Measurements from ENCODE around the gene BBX.
A peak's percentile ranks its signal among the peaks of the same experiment; 100 is the strongest.

The BBX gene

DNA sequence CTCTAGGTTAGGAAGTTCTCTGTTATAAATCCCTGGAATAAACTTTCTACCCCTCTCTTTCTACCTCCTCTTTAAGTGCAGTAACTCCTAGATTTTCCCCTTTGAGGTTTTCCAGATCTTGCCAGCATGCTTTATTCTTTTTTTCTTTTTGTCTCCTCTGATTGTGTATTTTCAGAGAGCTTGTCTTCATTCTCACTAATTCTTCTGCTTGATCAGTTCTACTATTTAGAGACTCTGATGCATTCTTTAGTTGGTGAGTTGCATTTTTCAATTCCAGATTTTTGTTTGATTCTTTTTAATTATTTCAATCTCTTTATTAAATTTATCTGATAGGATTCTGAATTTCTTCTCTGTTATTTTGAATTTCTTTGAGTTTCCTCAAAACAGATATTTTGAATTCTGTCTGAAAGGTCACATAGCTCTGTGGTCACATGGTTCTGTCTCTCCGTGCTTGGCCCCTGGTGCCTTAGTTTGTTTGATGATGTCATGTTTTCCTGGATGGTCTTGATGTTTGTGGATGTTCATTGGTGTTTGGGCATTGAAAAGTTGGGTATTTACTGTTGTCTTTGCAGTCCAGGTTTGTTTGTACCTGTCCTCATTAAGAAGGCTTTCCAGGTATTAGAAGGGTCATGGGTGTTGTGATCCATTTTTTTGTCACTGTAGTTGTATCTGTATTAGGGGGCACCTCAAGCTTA, 89.2 kb downstream of the BBX start:
- H3K9me3 Mint-ChIP-seq = peaks cover 44% of the 10 kb centered on the region
- peaks cover 62% of the 10 kb centered on the region for H3K4me1 Mint-ChIP-seq
- no peaks in the 10 kb centered on the region for H3K27me3 Mint-ChIP-seq
- peak overlapping the region; percentile 13 for H3K4me3 Mint-ChIP-seq
- H3K36me3 Mint-ChIP-seq = peaks cover 46% of the 10 kb centered on the region
- H3K27ac Mint-ChIP-seq = no peak overlapping the region

DNA sequence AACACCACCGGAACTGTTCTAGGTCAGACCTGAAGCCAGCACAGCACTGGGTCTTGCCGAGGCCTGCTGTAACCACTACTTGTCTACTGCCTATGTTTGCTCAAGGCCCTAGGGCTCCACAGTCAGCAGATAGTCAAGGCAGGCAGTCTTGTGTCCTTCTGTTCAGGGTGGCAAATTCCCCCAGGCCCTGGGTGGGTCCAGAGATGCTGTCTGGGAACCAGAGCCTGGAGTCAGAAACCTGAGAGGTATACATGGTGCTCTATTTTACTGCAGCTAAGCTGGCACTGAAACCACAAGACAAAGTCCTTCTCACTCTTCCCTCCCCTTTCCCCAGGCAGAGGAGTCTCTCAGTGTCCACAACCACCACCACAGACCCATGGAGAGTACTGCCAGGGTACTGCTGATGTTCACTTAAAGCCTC, 89.9 kb downstream of the BBX start:
- Mint-ChIP-seq H3K27ac (no peak overlapping the region), H3K9me3 (peaks cover 40% of the 10 kb centered on the region), H3K36me3 (peaks cover 45% of the 10 kb centered on the region), H3K4me3 (no peak overlapping the region), H3K4me1 (peaks cover 65% of the 10 kb centered on the region), H3K27me3 (no peaks in the 10 kb centered on the region)

DNA sequence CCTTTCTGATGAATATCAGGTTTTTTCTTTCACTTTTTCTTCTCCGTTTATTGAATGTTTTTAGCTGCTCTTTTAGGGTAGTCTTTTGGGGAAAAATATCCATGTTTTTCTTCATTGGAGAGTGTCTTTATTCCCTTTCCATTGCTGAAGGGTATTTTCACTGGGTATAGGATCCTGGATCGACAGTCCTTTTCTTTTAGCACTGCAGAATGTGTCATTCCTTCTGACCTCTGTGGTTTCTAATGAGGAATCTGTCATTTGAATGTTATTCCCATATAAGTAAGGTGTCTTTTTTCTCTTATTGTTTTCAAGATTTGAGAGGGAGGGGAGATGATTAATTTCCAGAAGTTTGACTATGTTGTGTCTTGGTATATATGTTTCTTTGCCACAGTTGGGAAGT, 96.8 kb downstream of the BBX start:
- H3K4me1 Mint-ChIP-seq = peaks cover 82% of the 10 kb centered on the region
- H3K9me3 Mint-ChIP-seq = no peaks in the 10 kb centered on the region
- no peak overlapping the region for H3K4me3 Mint-ChIP-seq
- H3K27ac Mint-ChIP-seq = no peak overlapping the region
- H3K36me3 Mint-ChIP-seq = peaks cover 10% of the 10 kb centered on the region
- no peaks in the 10 kb centered on the region for H3K27me3 Mint-ChIP-seq

DNA sequence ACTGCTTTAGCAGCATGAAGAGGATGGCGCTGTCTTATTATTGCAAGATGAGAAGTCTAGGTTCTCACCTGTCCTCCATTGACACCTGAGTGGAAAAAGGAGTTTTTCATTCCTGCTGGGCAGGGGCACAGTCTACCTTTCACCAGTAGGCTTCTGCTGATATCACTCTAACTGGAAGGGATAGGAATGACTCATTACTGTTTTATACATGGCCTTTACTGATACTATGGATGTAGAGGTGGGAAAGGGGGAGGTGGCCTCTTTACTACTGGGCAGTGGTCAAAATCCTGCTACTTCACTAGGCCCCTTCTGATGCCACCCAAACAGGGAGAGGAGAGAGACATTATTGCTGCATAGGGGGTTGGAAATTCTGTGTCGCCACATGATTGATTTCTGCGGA, 97.8 kb downstream of the BBX start:
- Mint-ChIP-seq H3K9me3 (no peaks in the 10 kb centered on the region), H3K4me1 (peaks cover 74% of the 10 kb centered on the region), H3K27me3 (no peaks in the 10 kb centered on the region), H3K4me3 (no peak overlapping the region), H3K36me3 (peaks cover 10% of the 10 kb centered on the region), H3K27ac (no peak overlapping the region)

DNA sequence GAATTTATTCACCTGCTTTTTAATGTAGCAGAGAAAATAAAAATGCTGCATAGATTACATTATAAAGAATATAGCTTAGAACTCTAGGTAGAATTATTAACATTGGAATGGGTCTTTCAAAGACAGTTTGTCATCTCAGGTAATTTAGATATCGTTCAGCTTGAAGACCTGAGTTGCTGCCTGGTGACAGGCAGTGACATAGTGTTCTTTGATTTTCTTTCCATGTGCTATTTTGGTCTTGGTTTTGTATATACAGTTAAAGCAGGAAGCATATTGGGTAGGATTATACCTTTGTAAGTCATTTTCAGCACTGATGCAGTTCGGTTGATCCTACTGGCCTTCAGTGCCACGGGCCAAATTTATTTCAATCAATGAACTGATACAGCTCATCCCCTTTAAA, 98.7 kb downstream of the BBX start:
- Mint-ChIP-seq H3K9me3 (no peaks in the 10 kb centered on the region), H3K4me1 (peaks cover 69% of the 10 kb centered on the region), H3K4me3 (no peak overlapping the region), H3K27me3 (no peaks in the 10 kb centered on the region), H3K27ac (no peak overlapping the region), H3K36me3 (peaks cover 12% of the 10 kb centered on the region)

GRCh38 chr3:107627962-107628542, 105.3 kb downstream of the BBX start:
- Mint-ChIP-seq H3K4me1 (peaks cover 43% of the 10 kb centered on the region), H3K4me3 (no peak overlapping the region), H3K27ac (no peak overlapping the region), H3K9me3 (no peaks in the 10 kb centered on the region), H3K36me3 (peaks cover 5% of the 10 kb centered on the region), H3K27me3 (no peaks in the 10 kb centered on the region)

DNA sequence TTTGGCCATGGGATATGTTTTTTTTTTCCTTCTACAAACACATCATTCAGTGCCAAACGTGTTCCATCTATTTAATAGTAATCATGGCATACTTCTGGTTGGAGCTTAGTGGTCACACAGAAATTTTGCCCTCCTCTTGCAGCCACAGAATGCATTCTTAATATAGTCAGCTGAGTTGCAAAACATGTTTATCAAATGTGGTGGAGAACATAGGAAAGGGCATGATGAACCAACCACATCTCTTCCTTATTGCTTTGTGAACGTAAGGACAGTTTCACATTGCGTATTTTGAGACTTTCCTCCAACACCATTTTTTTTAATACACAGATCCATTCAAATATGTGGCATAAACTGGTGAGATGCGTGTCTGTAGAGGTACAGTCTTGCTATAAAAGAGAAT, 106.8 kb downstream of the BBX start:
- no peaks in the 10 kb centered on the region for H3K27me3 Mint-ChIP-seq
- H3K4me3 Mint-ChIP-seq = no peak overlapping the region
- peaks cover 49% of the 10 kb centered on the region for H3K4me1 Mint-ChIP-seq
- H3K27ac Mint-ChIP-seq = no peak overlapping the region
- peaks cover 7% of the 10 kb centered on the region for H3K36me3 Mint-ChIP-seq
- H3K9me3 Mint-ChIP-seq = no peaks in the 10 kb centered on the region

DNA sequence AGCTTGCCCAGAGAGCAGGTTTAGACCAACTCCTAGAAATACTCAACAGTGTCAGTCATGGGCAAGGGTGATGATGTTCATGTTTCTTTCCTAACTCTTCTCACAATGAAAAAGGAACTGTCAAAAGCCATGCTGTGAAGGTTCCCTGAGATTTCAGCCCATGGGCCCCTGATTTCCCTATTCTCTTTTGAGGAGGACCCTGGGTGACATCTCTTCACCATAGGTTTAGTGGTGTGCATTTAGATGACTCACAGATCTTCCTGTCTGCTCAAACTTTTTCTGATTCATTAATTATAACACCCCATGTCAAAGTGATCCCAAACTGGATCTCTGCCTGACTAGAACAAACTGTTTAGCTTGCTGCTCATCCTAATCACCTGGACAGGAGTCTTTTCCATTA, 108.0 kb downstream of the BBX start:
- Mint-ChIP-seq H3K4me3 (no peak overlapping the region), H3K27ac (peak overlapping the region; percentile 75), H3K9me3 (no peaks in the 10 kb centered on the region), H3K4me1 (peaks cover 49% of the 10 kb centered on the region), H3K27me3 (no peaks in the 10 kb centered on the region), H3K36me3 (peaks cover 7% of the 10 kb centered on the region)

GRCh38 chr3:107632576-107632975, 109.8 kb downstream of the BBX start:
- no peaks in the 10 kb centered on the region for H3K9me3 Mint-ChIP-seq
- no peak overlapping the region for H3K4me3 Mint-ChIP-seq
- H3K4me1 Mint-ChIP-seq = peaks cover 42% of the 10 kb centered on the region
- H3K36me3 Mint-ChIP-seq = peaks cover 5% of the 10 kb centered on the region
- H3K27me3 Mint-ChIP-seq = no peaks in the 10 kb centered on the region
- no peak overlapping the region for H3K27ac Mint-ChIP-seq

GRCh38 chr3:107633327-107634098, 110.8 kb downstream of the BBX start:
- H3K4me3 Mint-ChIP-seq = no peak overlapping the region
- peaks cover 42% of the 10 kb centered on the region for H3K4me1 Mint-ChIP-seq
- H3K27ac Mint-ChIP-seq = no peak overlapping the region

DNA sequence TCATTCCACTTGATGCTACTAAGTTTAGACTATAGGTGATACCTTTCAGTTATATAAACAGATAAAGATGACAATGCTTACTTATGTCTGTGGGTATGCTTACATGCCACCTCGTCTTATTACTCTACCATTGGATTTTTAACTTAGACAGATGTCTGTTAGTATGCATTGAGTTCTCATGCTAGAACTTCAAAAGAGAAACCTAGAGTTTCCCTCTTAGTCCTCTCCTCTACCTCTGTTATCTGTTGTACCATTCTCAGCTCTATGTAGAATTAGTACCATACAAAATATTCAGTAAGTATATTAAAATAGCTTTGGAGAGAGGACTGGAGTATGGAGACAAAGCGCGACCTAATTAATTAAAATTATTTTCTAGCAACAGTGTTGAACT, 111.3 kb downstream of the BBX start:
- H3K4me1 Mint-ChIP-seq = peaks cover 38% of the 10 kb centered on the region
- H3K27ac Mint-ChIP-seq = no peak overlapping the region
- H3K9me3 Mint-ChIP-seq = no peaks in the 10 kb centered on the region
- no peaks in the 10 kb centered on the region for H3K27me3 Mint-ChIP-seq
- H3K4me3 Mint-ChIP-seq = no peak overlapping the region
- peaks cover 5% of the 10 kb centered on the region for H3K36me3 Mint-ChIP-seq

More at GRCh38 chr3:107633327-107634098, 110.8 kb downstream of the BBX start:
- H3K27me3 Mint-ChIP-seq = no peaks in the 10 kb centered on the region
- no peaks in the 10 kb centered on the region for H3K9me3 Mint-ChIP-seq
- peaks cover 5% of the 10 kb centered on the region for H3K36me3 Mint-ChIP-seq

GRCh38 chr3:107637416-107638183, 114.8 kb downstream of the BBX start:
- Mint-ChIP-seq H3K4me1 (peaks cover 34% of the 10 kb centered on the region), H3K36me3 (peaks cover 2% of the 10 kb centered on the region), H3K27me3 (no peaks in the 10 kb centered on the region), H3K27ac (no peak overlapping the region), H3K9me3 (no peaks in the 10 kb centered on the region), H3K4me3 (no peak overlapping the region)

DNA sequence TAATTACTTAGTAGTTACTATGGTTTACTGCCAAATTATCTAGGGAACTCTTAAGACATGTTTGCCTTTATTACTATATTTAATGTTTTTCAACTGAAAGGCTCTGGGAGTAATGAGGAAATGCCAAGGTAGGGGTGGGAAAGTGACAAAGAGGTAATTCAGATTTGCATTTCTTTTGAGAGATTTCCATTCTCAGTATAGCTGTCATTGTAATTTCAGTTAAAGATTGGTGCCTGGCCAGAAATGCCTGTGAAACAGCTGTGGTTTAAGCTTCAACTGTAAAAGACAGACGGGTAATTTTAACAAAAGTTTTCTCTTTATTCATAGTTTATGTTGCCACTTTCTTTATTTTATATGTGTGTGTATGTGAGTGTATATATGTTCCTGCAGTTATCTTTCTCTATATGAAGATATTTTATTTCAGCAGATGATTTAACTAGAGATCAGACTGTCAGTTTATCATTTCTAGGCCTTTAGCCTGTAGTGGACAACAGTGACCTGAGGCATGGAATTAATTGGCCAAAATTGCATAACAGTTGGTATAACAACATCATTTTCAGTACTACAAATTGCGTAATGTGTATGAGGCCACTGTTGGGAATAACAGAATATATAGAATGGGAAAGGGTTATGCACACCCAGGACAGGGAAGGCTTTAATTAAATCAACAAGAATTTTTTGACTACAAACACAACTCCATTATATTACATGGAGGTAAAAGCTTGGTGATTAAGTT, 119.0 kb downstream of the BBX start:
- Mint-ChIP-seq H3K27me3 (no peaks in the 10 kb centered on the region), H3K9me3 (no peaks in the 10 kb centered on the region), H3K4me1 (peaks cover 44% of the 10 kb centered on the region), H3K27ac (no peak overlapping the region), H3K4me3 (no peak overlapping the region), H3K36me3 (peaks cover 5% of the 10 kb centered on the region)

- Mint-ChIP-seq H3K4me3 (no peak overlapping the region), H3K9me3 (no peaks in the 10 kb centered on the region), H3K4me1 (peaks cover 44% of the 10 kb centered on the region), H3K27me3 (no peaks in the 10 kb centered on the region), H3K36me3 (peaks cover 11% of the 10 kb centered on the region), H3K27ac (peak overlapping the region; percentile 68)
Measured at GRCh38 chr3:107643038-107643883, 120.5 kb downstream of the BBX start.
